Measurements from ENCODE around the gene SMCHD1. TPM values are rescaled to one million over a fixed set of nuclear protein-coding genes. Genes with fewer than 3 reads are reported as not detected.
"Not testable (repeated sequence)": the region's sequence is repeated elsewhere in the genome, so short reads cannot be mapped to it uniquely, and the experiment has no call there.

SMCHD1 gene
- total and polyA plus RNA-seq, 2 experiments from 2014 or later, result 7.7 to 39.0 TPM

- TF ChIP-seq REST (IDR thresholded peaks at IDR 0.05; ENCODE audit: unreplicated experiment), result no peak
- no peak for TF ChIP-seq CREB1 (CRISPR knock-in tag; IDR thresholded peaks at IDR 0.05; ENCODE audit: low read depth)
- no peak for TF ChIP-seq POLR2AphosphoS5 (IDR thresholded peaks at IDR 0.05; ENCODE audit: low read depth)
These were observed 7.5 kb downstream of the SMCHD1 start (continued) for GRCh38 chr18:2662990-2663389.

DNA sequence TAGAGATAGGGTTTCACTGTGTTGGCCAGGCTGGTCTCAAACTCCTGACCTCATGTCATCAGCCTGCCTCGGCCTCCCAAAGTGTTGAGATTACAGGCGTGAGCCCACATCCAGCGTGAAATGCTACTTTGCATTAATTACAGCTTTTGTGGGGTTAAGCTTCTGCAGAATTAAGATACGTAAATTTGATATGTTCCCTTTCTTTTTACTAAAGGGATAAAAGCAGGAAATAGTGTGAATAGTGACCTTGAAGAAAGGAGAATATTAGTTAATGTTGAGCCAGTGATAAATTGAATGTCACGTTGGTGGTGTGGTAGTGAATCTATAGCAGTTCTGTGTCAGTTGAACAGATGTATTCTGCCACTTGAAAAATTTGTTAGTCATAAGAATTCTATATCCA, 16.9 kb downstream of the SMCHD1 start:
- Histone ChIP-seq H3K4me2 (no peak overlapping the region), H3K4me3 (no peak overlapping the region), H3F3A (replicated peaks; ENCODE audit: low read depth) (no peaks in the 10 kb centered on the region), H3K27ac (ENCODE audit: low read depth) (no peak overlapping the region), H3K36me3 (ENCODE audit: insufficient read depth) (peaks cover 7% of the 10 kb centered on the region; the same call in 1 of the 2 replicates), H3K79me2 (replicated peaks; ENCODE audit: insufficient read depth) (no peaks in the 10 kb centered on the region), H2AFZ (no peak overlapping the region), H3K9me2 (ENCODE audit: insufficient read depth) (no peaks in the 10 kb centered on the region), H4K20me1 (replicated peaks; ENCODE audit: insufficient read depth) (peaks cover 4% of the 10 kb centered on the region), H3K27me3 (ENCODE audit: insufficient read depth) (no peaks in the 10 kb centered on the region), H3K4me1 (ENCODE audit: insufficient read depth) (no peaks in the 10 kb centered on the region)
- no peaks in the 10 kb centered on the region for H3K9me3 Mint-ChIP-seq
- peaks cover 66% of the 10 kb centered on the region for H3K36me3 Mint-ChIP-seq (ENCODE audit: low read depth)
- ATAC-seq (no peak), DNase-seq (ENCODE audit: low spot score) (no peak)
- no peak for TF ChIP-seq STAT1 (IDR thresholded peaks at IDR 0.05; ENCODE audit: unreplicated experiment)
- H3K27me3 Mint-ChIP-seq (ENCODE audit: insufficient read depth, low read depth, poor library complexity), result peaks cover 6% of the 10 kb centered on the region
- no peak overlapping the region for H3K4me3 Mint-ChIP-seq
- no peaks in the 10 kb centered on the region for H3K4me1 Mint-ChIP-seq
- H3K27ac Mint-ChIP-seq, result no peak overlapping the region

- Histone ChIP-seq H3K4me1 (ENCODE audit: insufficient read depth) (no peaks in the 10 kb centered on the region), H3K4me2 (no peak overlapping the region), H3K79me2 (replicated peaks; ENCODE audit: insufficient read depth) (no peaks in the 10 kb centered on the region), H3K36me3 (ENCODE audit: insufficient read depth) (peaks cover 5% of the 10 kb centered on the region; the same call in 1 of the 2 replicates), H2AFZ (no peak overlapping the region), H3K27me3 (ENCODE audit: insufficient read depth) (no peaks in the 10 kb centered on the region), H3F3A (replicated peaks; ENCODE audit: low read depth) (no peaks in the 10 kb centered on the region), H3K4me3 (no peak overlapping the region), H3K27ac (ENCODE audit: low read depth) (no peak overlapping the region), H3K9me2 (ENCODE audit: insufficient read depth) (no peaks in the 10 kb centered on the region), H4K20me1 (replicated peaks; ENCODE audit: insufficient read depth) (peaks cover 4% of the 10 kb centered on the region)
- no peak for DNase-seq (ENCODE audit: low spot score)
- H3K4me3 Mint-ChIP-seq, result no peak overlapping the region
- H3K4me1 Mint-ChIP-seq, result no peaks in the 10 kb centered on the region
- no peak for ATAC-seq
- TF ChIP-seq JUNB (IDR thresholded peaks at IDR 0.05; ENCODE audit: unreplicated experiment) (no peak), EZH2 (IDR thresholded peaks at IDR 0.05; ENCODE audit: low read depth, unreplicated experiment) (no peak), NANOG (IDR thresholded peaks at IDR 0.05; ENCODE audit: borderline replicate concordance) (no peak), ZNF331 (CRISPR knock-in tag; IDR thresholded peaks at IDR 0.05; ENCODE audit: low read depth) (no peak), REST (IDR thresholded peaks at IDR 0.05; ENCODE audit: unreplicated experiment) (no peak)
- peaks cover 67% of the 10 kb centered on the region for H3K36me3 Mint-ChIP-seq (ENCODE audit: low read depth)
- no peaks in the 10 kb centered on the region; the same call in 2 of the 3 replicates for H3K9me3 Mint-ChIP-seq
- H3K27me3 Mint-ChIP-seq (ENCODE audit: insufficient read depth, low read depth, poor library complexity), result peaks cover 6% of the 10 kb centered on the region
- no peak overlapping the region for H3K27ac Mint-ChIP-seq
These were observed 17.3 kb downstream of the SMCHD1 start for GRCh38 chr18:2672872-2673271.

GRCh38 chr18:2678933-2679332, 23.4 kb downstream of the SMCHD1 start:
- H3K9me3 Mint-ChIP-seq; DNase-seq (ENCODE audit: low spot score); H3K27me3 Mint-ChIP-seq (ENCODE audit: insufficient read depth, low read depth, poor library complexity); H3K9me2 ChIP-seq (ENCODE audit: insufficient read depth); H3K27ac ChIP-seq (ENCODE audit: low read depth); H3K27ac Mint-ChIP-seq; H2AFZ ChIP-seq; H3K4me2 ChIP-seq; H3K4me1 Mint-ChIP-seq; H3K4me3 Mint-ChIP-seq; H3K4me1 ChIP-seq (ENCODE audit: insufficient read depth); H3K4me3 ChIP-seq; H3K79me2 ChIP-seq (replicated peaks; ENCODE audit: insufficient read depth); H3K27me3 ChIP-seq (ENCODE audit: insufficient read depth); H3K36me3 ChIP-seq (ENCODE audit: insufficient read depth); H3F3A ChIP-seq (replicated peaks; ENCODE audit: low read depth); ATAC-seq: not testable (repeated sequence)
- peaks cover 35% of the 10 kb centered on the region for H3K36me3 Mint-ChIP-seq (ENCODE audit: low read depth)
- H4K20me1 ChIP-seq (replicated peaks; ENCODE audit: insufficient read depth), result peaks cover 11% of the 10 kb centered on the region; the same call in 1 of the 2 replicates
